HEK293 (cell line): ENCODE data around the gene DDIAS.
"Not testable (repeated sequence)": the region's sequence is repeated elsewhere in the genome, so short reads cannot be mapped to it uniquely, and the experiment has no call there.

Experiments
- CTCF ChIA-PET: fragments of 350-600 bp; formaldehyde crosslinking; extraction: SDS; loops from one replicate; lab custom pipeline; 2021; ENCODE audit warnings: antibody characterized with exemption; lab: Yijun Ruan, JAX
- POLR2A ChIA-PET: fragments of 300-600 bp; formaldehyde crosslinking; extraction: SDS; loops from one replicate; lab custom pipeline; 2020; ENCODE audit warnings: antibody characterized with exemption, inconsistent platforms; lab: Yijun Ruan, JAX
- H3K27ac ChIP-seq: fragments of 200-500 bp; sonication (Bioruptor generic); 2 replicates; pipeline ENCODE4 v1.5.1; 2014; ENCODE audit warnings: low read depth, low read length, control low read depth, inconsistent platforms; ENCODE audit errors: extremely low read depth
- H3K36me3 ChIP-seq, 2 experiments: fragments of 200-500 bp in 1 of 2; sonication (Bioruptor generic) in 1 of 2; 1 replicate in 1 of 2; 2 replicates in 1 of 2; pipeline ENCODE4 v1.5.1; 2014 to 2017; ENCODE audit warnings: inconsistent platforms in 2 of 2, low read length in 2 of 2; ENCODE audit not compliant: control insufficient read depth in 2 of 2, insufficient read depth in 1 of 2
- H3K4me1 ChIP-seq: fragments of 200-500 bp; sonication (Bioruptor generic); 2 replicates; pipeline ENCODE4 v1.5.1; 2014; ENCODE audit warnings: mild to moderate bottlenecking, low read length, inconsistent platforms; ENCODE audit not compliant: control insufficient read depth, insufficient read depth
- H3K4me3 ChIP-seq: 2 replicates; pipeline ENCODE4 v1.5.1; 2011; ENCODE audit warnings: low read depth, mild to moderate bottlenecking, control low read depth, low read length, moderate library complexity
- H3K9me3 ChIP-seq: fragments of 200-500 bp; sonication (Bioruptor generic); 2 replicates; pipeline ENCODE4 v1.5.1; 2014; ENCODE audit warnings: low read depth, low read length, inconsistent platforms; ENCODE audit not compliant: control insufficient read depth, insufficient read depth
- ELK4 ChIP-seq: IDR thresholded peaks from 2 replicates; pipeline ENCODE4 v1.6.1; 2011; ENCODE audit warnings: mild to moderate bottlenecking, low read depth, low read length, borderline replicate concordance
- FEZF1 ChIP-seq: fragments of 450-650 bp; formaldehyde crosslinking; IDR thresholded peaks from 2 replicates; pipeline ENCODE4 v1.5.1; 2016; ENCODE audit warnings: missing biosample characterization, missing genetic modification characterization
- PRDM10 ChIP-seq: fragments of 450-650 bp; formaldehyde crosslinking; IDR thresholded peaks from 2 replicates; pipeline ENCODE4 v1.5.1; 2016; ENCODE audit warnings: missing biosample characterization, missing genetic modification characterization
- PRDM6 ChIP-seq: fragments of 450-650 bp; formaldehyde crosslinking; IDR thresholded peaks from 2 replicates; pipeline ENCODE4 v1.5.1; 2017; ENCODE audit warnings: missing biosample characterization, missing genetic modification characterization
- REPIN1 ChIP-seq: fragments of 450-650 bp; formaldehyde crosslinking; IDR thresholded peaks from 2 replicates; pipeline ENCODE4 v1.5.1; 2017; ENCODE audit warnings: missing biosample characterization, missing genetic modification characterization, low read depth
- SCRT1 ChIP-seq: fragments of 450-650 bp; formaldehyde crosslinking; IDR thresholded peaks from 2 replicates; pipeline ENCODE4 v1.5.1; 2016; ENCODE audit warnings: missing biosample characterization, missing genetic modification characterization, borderline replicate concordance
- ZBTB21 ChIP-seq: fragments of 450-650 bp; formaldehyde crosslinking; IDR thresholded peaks from 2 replicates; pipeline ENCODE4 v1.5.1; 2017; ENCODE audit warnings: missing biosample characterization, missing genetic modification characterization
- ZNF140 ChIP-seq: fragments of 450-650 bp; formaldehyde crosslinking; IDR thresholded peaks from 2 replicates; pipeline ENCODE4 v1.5.1; 2016; ENCODE audit warnings: missing biosample characterization, missing genetic modification characterization
- ZNF148 ChIP-seq: fragments of 450-650 bp; formaldehyde crosslinking; IDR thresholded peaks from 2 replicates; pipeline ENCODE4 v1.5.0; 2017; ENCODE audit warnings: missing biosample characterization, missing genetic modification characterization, borderline replicate concordance
- ZNF223 ChIP-seq: fragments of 450-650 bp; formaldehyde crosslinking; IDR thresholded peaks from 2 replicates; pipeline ENCODE4 v1.5.1; 2016; ENCODE audit warnings: missing biosample characterization, missing genetic modification characterization
- ZNF280D ChIP-seq: fragments of 450-650 bp; formaldehyde crosslinking; IDR thresholded peaks from 2 replicates; pipeline ENCODE4 v1.5.1; 2016; ENCODE audit warnings: missing biosample characterization, missing genetic modification characterization
- ZNF623 ChIP-seq: fragments of 450-650 bp; formaldehyde crosslinking; IDR thresholded peaks from 2 replicates; pipeline ENCODE4 v1.5.1; 2016; ENCODE audit warnings: missing biosample characterization, missing genetic modification characterization
- ZNF639 ChIP-seq: fragments of 450-650 bp; formaldehyde crosslinking; IDR thresholded peaks from 2 replicates; pipeline ENCODE4 v1.5.1; 2016; ENCODE audit warnings: missing biosample characterization, missing genetic modification characterization
- ZNF645 ChIP-seq: fragments of 450-650 bp; formaldehyde crosslinking; IDR thresholded peaks from 2 replicates; pipeline ENCODE4; 2016; ENCODE audit warnings: missing biosample characterization, missing genetic modification characterization
- ZSCAN30 ChIP-seq: fragments of 450-650 bp; IDR thresholded peaks from 2 replicates; pipeline ENCODE4 v1.5.1; 2018; ENCODE audit warnings: missing biosample characterization, mild to moderate bottlenecking, missing genetic modification characterization, moderate library complexity

Gene DDIAS

GRCh38 chr11:82944198-82944597 is 42.7 kb downstream of the DDIAS start:
- TF ChIP-seq ZNF623 (tag by site-specific recombination) (no peak), PRDM6 (tag by site-specific recombination) (no peak), ZNF148 (tag by site-specific recombination) (no peak), REPIN1 (no peak), ZNF280D (tag by site-specific recombination) (no peak), ZNF223 (tag by site-specific recombination) (no peak), SCRT1 (tag by site-specific recombination) (no peak), ZNF140 (no peak), ZBTB21 (no peak), ZNF639 (tag by site-specific recombination) (no peak), FEZF1 (tag by site-specific recombination) (no peak), ELK4 (no peak), ZNF645 (tag by site-specific recombination) (no peak), ZSCAN30 (tag by site-specific recombination) (no peak), PRDM10 (no peak)

GRCh38 chr11:82945041-82945440 is 43.5 kb downstream of the DDIAS start:
- CTCF ChIA-PET: interaction anchor here (0.6 kb wide), 1 partner anchor 19 kb away, joined by 4 read pairs; no protein-coding TSS in a partner anchor

More at GRCh38 chr11:82944198-82944597, 42.7 kb downstream of the DDIAS start:
- Histone ChIP-seq H3K36me3 (no peaks in the 10 kb centered on the region), H3K4me3 (no peak overlapping the region), H3K9me3 (no peaks in the 10 kb centered on the region), H3K27ac (no peak overlapping the region), H3K4me1 (no peaks in the 10 kb centered on the region)
- ChIA-PET CTCF (no interaction called here), POLR2A (no interaction called here)

More at GRCh38 chr11:82945041-82945440, 43.5 kb downstream of the DDIAS start:
- H3K27ac ChIP-seq, H3K4me3 ChIP-seq, H3K36me3 ChIP-seq, POLR2A ChIA-PET, H3K9me3 ChIP-seq, H3K4me1 ChIP-seq: not testable (repeated sequence)
